HG03066 (cell line): Measurements from ENCODE around the gene MAD1L1.
A peak's percentile ranks its signal among the peaks of the same experiment; 100 is the strongest.

ENCODE experiments used
- ATAC-seq: cut with Tn5 transposase; IDR thresholded peaks from one replicate; pipeline ENCODE4 v1.9.1; 2021; ENCODE audit warnings: low read depth; ENCODE audit not compliant: unreplicated experiment

Gene MAD1L1

DNA sequence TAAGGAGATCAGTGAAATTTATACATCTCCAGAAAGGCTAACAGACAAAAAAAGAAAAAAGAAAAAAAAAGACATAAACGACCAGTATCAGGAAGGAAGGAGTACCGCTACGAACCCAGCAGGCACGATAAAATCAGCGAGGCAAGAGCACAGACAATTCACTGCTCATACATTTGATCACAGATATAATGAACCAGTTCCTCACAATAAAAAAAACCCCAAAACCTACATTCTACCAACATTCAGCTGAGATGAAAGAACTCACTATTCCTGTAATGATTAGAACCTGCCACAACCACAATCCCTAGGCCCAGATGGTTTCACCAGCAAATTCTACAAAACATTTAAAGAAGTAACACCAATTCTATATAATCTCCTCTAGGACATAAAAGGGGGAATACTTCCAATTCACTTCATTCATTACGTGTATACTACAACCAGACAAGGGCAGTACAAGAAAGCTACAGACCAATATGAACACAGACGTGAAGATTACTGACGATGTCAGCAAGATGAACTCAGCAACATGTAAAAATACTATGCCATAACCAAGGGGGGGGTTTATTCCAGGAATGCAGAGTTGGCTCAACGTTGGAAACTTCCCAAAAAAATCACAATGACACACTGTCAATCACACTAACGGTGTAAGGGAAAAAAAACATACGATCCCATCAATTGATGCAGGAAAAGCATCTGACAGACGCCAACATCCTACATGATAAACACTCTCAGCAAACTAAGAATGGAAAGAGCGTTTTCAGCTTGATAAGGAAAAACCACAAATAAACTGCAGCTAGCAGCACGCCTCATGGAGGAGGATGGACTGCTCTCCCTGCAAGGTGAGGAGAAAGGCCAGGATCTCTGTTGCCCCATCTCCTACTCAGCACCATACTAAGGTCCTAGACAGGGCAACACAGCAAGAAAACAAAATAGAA, 306.5 kb downstream of the MAD1L1 start:
- no peak for ATAC-seq

DNA sequence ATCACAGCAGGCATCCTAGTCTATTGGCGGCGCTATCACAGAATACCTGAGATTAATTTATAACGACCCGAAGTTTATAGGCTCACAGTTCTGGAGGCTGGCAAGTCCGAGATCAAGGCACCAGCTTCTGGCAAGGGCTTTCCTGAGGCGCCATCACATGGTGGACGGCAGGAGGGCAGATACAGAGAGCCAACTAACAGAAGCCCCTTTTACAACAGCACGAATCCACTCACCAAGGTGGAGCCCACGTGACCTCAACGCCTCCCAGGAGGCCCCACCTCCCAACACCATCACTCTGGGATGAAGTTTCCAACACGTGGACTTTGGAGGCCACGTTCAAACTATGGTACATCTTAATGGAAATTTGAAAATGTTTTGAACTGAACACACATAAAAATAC, 307.4 kb downstream of the MAD1L1 start:
- no peak for ATAC-seq

DNA sequence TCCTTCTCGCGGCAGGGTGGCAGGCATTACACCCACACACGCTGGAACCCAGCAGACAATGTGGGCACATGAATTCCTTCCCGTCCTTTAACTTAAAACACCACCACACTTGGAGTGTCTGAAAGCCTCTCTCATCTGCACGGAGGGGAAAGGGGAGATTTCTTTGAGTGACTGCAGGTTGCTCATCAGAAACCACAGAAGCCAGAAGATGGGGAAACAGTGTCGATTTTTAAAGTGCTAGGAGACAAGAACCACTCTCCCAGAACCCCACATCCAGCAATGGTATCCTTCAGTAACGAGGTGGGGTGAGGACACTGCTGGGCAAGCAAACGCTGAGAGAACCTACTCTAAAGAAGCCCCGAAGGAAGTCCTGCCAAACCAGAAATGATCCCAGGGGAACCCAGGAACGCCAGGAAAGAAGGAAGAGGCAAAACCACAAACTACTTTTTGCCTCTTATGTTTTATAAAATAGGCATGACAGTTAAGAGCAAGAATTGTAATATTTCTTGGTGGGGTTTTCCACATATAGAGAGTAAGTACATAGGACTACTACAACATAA, 308.4 kb downstream of the MAD1L1 start:
- no peak for ATAC-seq

DNA sequence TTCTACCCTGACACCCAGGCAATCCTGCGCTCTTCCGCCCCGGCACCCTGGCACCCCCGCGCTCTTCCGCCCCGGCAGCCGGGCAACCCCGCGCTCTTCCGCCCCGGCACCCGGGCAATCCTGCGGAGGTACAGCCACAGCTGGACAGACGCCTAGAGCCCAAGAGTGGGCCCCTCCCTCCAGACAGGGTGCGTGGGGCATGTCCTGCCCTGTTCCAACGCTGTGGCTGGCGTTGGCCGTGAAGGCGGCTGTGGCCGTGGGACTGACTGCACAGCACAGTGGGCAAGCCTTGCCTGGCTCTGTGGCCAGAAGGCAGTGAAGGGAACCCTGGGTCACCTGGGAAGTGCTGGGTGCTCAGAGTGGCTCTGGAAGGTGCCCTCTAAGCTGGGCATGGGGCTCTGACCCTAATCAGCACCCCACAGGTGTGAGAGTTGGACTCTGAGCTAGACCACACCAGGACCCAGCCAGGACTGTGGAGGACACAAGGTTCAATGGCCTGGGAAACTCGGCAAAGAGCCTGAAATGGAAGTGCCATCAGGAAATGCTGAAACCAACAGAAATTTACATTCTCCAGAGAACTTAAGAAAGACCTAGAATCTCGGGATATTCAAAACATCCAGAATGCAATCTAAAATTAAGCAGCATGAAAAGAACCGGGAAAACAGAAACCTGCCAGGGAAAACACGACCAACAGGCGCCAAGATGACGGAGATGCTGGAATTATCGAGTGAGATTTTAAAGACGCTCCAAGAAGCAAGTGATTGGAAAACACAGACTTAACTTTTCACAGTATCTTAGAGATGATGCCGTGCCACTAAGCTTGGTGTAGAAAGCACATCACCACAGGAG, 309.1 kb downstream of the MAD1L1 start:
- no peak for ATAC-seq

DNA sequence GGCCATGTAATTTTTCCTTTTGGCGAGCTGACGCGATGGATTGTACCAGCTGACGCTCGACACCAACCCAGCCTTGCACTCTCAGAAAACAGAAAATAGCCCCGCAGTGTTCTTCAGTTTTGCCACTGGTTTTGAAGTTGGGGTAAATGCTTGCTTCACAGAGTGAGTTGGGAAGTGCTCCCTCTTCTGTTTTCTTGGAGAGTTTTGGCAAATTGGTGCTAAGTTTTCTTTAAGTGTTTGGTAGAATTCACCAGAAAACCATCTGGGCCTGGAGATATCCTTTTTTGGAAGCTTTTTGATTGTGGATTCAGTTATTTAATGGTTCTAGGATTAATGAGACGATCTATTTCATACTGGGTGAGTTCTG, 309.9 kb downstream of the MAD1L1 start:
- ATAC-seq: no peak

DNA sequence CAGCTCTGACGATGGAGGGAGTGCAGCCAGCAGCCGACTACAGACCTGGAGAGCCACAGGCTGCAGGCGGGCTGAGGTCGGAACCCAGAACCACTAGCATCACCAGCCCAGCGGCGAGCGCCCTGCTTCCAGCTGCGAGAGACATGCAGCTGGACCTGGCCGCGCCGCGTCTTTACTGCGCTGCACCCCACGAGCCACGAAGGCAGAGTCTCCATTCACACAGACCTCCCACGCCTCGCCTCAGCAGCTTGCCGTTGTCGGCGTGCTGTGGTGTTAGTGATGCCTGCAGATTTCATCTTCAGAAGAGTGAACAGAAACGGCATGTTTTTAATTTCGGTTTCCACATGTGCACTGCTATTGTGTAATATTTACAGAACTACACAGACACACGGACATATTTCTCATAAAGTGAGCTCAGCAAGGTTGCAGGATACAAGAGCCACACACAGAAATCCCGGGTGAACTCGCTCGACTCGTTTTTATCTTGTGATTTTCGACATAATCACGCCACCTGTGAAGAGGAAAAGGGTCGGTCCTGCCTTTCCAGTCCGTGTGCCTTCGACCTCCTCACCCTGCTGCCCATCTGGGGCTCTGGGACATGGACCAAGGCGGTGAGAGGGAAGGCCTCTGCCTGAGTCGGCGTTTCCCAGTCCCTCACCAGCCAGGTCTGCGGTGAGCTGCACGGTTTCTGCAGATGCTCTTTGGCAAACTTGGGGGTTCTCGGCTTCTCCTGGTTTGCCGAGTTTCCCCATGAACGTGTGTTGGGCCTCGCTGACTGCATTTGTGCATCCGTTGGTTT, 310.5 kb downstream of the MAD1L1 start:
- no peak for ATAC-seq

DNA sequence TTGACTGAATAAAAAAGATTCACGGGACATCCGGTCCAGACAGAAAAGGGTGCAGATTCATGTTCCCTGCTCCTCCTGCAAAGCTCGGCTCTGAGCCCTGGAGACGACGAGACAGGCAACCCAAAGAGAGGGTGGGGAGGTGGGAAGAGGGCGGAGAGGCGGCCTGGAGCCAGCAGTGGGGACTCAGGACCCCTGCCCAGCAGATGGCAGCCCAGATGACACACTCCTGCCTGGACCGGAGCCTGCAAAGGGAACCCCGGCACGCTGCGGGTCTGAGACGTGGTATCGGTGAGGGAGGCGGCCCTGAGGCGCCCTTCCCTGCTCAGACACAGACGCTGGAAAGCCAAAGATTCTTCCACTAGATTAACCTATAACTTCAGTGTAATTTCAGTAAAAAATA, 311.9 kb downstream of the MAD1L1 start:
- ATAC-seq: no peak

DNA sequence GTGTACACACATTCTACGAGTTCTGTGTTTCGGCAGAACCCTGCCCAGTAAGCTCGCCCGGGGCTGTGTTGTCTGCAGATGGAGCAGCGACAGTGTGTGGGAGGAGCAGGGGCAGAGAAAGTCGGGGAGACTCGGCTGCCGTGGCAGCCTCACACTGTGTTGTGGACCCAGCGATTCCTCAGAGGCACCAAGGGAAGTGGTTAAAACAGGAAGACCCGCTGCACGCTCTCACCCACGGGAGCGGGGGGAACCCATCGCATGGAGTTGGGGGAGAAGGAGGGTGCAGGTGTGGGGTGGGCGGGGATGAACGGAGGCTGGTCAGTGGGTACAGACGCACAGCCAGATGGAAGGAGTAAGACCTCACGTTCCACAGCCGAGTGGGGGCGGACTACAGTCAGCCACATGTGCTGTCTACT, 312.5 kb downstream of the MAD1L1 start:
- ATAC-seq: peak; percentile 71

DNA sequence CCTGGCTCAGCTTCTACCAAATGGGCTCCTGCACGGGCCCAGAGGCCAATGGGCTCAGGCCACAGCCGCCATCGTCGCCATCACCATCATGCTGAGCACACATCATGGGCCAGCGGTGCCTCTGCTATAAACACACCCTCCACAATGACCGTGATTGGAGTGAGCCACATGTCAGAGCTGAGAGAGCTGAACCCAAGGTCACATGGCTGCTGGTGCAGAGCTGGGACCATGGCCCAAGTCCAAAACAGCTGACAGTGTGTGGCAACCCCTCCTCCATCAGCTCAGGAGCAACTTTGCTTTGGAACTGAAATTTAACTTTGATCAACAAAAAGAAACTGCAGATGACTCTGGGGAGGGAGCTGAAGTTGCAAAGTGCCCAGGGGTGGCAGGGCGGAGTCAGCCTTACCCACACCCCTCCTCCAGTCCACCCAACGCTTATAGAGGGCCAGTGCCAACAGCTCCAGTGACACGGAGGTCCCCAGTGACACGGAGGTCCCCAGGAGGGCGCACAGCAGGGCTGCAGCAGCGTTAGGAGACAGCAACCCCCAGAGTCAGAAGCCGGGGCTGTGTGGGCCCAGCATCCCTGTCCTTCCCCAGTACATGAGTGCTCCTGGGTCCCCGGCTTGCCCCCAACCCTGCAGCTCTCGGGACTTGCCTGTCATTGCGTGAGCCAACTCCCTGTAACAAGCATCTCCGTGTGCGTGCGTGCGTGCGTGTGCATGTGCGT, 313.0 kb downstream of the MAD1L1 start:
- peak; percentile 20 for ATAC-seq

DNA sequence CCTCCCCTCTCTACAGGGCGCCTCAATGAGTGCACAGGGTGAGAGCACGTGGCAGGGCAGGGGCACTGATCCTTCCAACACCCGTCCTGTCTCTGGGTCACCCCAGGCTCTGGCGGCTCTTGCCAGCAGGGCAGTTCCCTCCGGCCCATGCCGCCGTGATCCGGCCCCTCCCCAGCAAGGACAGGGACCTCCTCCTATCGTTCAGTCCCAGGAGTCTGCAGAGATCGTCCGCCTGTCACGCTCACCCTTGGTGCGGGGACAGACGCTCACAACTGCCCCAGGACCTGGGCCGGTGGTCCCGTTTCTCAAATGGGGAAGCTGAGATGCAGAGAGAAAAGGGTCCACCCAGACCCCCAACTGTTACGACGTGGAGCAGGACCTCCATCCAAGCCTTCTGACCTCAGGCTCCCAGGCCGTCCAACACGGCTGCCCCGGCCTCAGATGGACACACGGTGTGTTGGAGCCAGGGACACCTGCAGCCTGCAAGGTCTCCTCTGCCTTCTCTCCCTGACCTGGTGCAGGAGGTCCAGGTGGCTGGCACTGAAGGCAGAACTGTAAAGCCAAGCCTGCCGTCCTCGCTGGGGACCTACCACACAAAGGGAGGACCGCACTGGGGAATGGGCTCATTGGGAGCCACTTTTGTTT, 313.7 kb downstream of the MAD1L1 start:
- no peak for ATAC-seq

DNA sequence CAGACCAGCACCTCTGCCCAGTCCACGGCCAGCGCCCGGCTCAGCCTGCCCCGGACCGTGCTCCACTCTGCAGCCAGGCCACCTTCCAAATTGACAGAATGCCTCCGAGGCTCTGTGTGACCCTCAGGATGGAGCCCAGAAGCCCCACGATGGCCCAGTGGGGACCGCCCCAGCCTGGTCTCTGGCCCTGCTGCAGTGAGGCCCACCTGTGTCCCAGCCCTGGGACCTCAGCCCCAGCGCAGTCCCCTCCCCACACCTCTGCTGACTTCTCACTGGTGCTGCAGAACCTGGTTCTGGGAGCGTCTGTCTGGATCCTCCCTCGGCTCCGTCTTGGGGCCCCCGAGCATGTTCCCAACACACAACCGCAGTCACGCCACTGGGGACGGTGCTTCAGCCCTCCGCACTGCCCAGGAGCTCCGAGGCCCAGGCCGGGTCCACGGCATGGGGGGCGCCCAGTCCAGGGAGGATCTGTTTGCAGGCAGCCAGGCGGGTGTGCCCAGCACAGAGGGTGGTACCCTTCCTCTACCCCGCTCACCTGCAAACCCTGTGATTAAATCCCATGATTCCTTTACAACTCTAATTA, 314.6 kb downstream of the MAD1L1 start:
- ATAC-seq: no peak

DNA sequence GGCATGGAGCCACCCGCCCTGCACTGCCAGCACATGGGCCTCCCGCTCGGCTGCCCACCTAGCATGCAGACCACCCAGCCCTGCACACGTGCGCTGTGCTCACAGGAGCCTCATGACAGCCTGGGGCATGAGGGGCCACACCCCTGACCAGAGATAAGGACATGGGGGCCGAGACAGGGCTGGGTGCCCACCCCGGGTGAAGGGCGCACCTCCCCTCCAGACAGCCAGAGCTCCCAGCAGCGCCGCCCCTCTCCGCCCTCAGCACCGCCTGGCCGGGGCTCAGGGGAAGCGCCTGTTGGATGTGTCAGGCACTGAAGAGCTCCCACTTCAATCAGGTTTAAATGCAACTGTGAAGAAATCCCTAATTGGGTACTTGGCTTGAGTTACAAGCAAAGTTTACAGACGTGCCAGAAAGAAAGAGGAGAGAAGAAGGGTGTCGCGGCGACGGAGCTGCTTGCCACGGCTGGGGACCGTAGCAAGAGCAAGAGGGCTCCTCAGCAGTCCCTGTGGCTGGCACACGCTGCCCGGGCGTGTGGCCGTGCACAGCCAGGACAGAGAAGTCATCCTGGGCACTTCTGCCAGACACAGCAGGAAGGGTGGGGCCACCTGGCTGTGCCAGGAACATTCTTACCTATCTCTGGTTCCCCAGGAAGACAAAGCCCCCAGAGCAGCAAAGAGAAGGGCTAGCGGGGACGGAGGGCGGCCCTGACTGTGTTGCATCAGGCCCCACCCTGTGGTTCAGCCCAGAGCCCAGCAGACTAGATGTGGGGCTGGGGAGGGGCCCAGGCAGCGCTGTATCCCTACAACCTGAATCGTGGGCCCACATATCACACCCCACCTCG, 315.3 kb downstream of the MAD1L1 start:
- ATAC-seq: no peak

DNA sequence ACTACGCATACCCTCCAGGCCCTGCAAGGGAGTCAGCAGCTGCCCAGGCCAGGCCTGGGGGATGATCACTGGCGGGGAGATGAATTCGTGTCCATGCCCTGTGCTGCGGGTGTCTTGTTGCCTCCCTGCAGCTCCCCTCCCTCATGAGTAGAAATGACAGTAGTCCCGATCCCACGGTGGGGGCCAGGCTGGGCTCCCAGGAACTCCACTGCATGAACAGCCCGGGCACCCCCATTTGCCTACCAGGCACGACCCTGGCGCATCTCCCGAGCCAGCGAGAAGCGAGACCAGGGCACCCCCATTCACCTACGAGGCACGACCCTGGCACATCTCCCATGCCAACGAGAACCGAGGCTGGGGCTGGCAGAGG, 316.2 kb downstream of the MAD1L1 start:
- ATAC-seq: no peak

DNA sequence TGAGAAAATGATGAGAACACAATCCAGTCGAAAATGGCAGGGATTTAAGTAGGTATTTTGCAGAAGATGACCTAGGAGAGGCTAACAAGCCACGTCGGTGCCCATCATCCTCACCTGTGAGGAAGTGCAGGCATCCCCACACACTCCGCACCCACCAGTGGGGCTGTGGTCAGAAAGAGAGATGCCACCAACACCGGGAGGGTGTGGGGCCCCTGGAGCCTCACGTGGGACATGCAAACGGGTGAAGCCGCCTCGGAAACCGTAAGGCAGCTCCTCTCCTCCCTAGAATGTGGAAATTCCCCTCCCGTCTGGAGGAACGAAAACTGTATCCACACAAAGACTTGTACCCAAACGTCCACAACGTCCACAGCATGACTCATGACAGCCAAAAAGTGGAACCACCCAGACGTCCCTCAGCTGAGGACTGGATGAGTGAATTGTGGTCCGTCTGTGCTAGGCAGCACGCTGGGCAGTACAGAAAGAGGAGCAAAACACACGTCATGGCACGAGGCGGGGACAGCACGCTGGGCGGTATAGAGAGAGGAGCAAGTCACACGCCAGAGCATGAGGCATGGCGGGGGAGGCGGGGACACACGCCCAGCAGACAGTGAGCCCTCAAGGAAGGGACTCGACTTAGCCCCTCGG, 316.7 kb downstream of the MAD1L1 start:
- no peak for ATAC-seq

DNA sequence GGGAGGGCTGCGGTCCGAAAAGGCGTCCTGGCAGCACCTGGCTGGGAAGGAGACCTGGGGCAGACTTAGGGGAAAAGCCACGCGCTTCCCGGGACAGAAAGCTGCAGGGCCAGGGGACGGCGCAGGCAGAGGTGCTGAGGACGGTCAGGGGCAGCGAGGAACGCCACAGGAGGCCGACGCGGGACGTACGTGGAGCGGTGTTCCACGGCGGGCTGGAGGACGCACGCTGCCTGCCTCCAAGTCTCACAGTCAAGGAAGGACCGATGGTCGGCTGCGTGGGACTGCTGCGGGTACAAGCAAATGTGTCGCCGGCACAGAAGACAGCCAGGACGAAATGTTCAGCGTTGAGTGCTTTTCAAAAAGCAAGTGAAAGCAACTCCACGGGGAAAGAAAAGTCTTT, 317.4 kb downstream of the MAD1L1 start:
- no peak for ATAC-seq

DNA sequence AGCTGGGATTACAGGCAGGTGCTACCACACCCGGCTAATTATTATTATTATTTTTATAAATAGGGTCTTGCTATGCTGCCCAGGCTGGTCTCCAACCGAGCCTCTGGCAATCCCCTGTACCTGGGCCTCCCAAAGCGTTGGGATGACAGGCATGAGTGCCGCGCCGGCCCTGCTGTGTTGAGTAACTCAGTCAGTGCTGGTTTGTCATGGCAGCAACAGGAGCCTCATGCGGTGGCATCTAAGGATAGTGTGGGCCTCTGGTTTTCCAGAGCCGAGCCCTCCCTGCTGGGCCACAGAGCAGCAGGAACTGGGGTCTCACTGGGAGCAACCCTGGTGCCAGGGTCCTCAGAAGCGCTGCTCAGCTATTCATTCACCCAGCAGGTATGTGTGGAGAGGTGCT, 318.0 kb downstream of the MAD1L1 start:
- no peak for ATAC-seq

DNA sequence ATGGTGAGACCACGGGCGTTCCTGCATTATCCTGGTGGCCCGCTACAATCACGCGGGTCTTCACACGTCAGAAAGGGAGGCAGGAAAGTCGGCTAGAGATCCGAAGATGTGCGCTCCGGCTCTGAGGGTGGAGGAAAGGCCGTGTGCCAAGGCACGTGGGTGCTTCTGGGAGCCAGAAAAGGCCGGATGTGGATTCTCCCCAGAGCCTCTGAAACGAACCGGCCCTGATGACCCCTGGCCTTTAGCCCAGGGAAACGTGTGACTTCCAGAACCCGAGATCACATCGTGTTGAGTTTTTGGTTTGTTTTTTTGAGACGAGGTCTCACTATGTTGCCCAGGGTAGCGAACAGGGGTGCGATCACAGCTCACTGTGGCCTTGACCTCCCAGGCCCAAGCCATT, 318.4 kb downstream of the MAD1L1 start:
- no peak for ATAC-seq
